ENCODE results near the gene CACNA2D3.

DNA sequence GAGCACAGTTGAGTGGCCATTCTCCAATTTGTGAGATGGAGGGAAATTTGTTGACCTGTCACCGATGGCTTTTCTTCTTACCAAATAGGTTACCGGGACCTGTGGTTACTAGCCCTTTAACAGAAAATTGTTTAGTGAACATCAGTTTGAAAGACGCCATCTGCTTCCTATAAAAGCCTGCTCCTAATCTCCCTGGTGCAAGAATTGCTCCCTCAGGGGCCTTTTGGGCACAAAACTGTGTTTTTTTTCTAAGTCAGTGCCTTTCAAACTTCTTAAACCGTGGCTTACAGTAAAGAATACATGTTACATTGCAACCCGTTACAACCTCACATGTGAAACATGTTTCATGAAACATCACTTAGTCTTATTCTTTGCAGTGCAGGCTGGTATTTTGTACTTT, 15.0 kb downstream of the CACNA2D3 start:
- no peak for TF ChIP-seq CTCF (optimal IDR thresholded peaks at IDR 0.05 in 1 of 3, IDR thresholded peaks at IDR 0.05 in 1 of 3, conservative IDR thresholded peaks at IDR 0.05 in 1 of 3; ENCODE audit: extremely low read depth in 1 of 3, insufficient read depth in 2 of 3, low read length in 3 of 3)
- no peak for TF ChIP-seq EZH2 (IDR thresholded peaks at IDR 0.05; ENCODE audit: low read length)
